GM23338 (cell line): ENCODE measurements around the gene RUNX3. TPM values are rescaled to one million over a fixed set of nuclear protein-coding genes. Genes with fewer than 3 reads are reported as not detected.

Experiments
- ATAC-seq: fragments of 200-7000 bp; cut with Tn5 transposase; 3 replicates; pipeline ENCODE4 v1.9.1; 2020
- DNase-seq: peaks from one replicate; pipeline ENCODE4 v3.0.0-alpha.2; 2015; ENCODE audit warnings: low spot score
- H2AFZ ChIP-seq: fragments of 200-600 bp; sonication (generic); 2 replicates; pipeline ENCODE4 v1.8.0; 2016; ENCODE audit warnings: antibody characterized with exemption, mild to moderate bottlenecking, moderate library complexity
- H3F3A ChIP-seq: fragments of 200-600 bp; sonication (generic); replicated peaks from 2 replicates; pipeline ENCODE4 v1.8.0; 2017; ENCODE audit warnings: antibody characterized with exemption, mixed run types, low read depth
- H3K27ac ChIP-seq: fragments of 200-600 bp; sonication (generic); 2 replicates; pipeline ENCODE4 v1.6.1; 2016; ENCODE audit warnings: low read depth
- H3K27me3 ChIP-seq: fragments of 200-600 bp; sonication (generic); 2 replicates; pipeline ENCODE4 v1.8.0; 2016; ENCODE audit warnings: mild to moderate bottlenecking, mixed run types, moderate library complexity; ENCODE audit not compliant: insufficient read depth
- H3K36me3 ChIP-seq: fragments of 200-600 bp; sonication (generic); 2 replicates; pipeline ENCODE4 v1.8.0; 2016; ENCODE audit warnings: mild to moderate bottlenecking; ENCODE audit not compliant: insufficient read depth
- H3K4me1 ChIP-seq: fragments of 200-600 bp; sonication (generic); 2 replicates; pipeline ENCODE4 v1.8.0; 2016; ENCODE audit warnings: mild to moderate bottlenecking, moderate library complexity; ENCODE audit not compliant: insufficient read depth
- H3K4me2 ChIP-seq: fragments of 200-600 bp; sonication (generic); 2 replicates; pipeline ENCODE4 v1.7.1; 2017; ENCODE audit warnings: mixed run types
- H3K4me3 ChIP-seq: fragments of 200-600 bp; sonication (generic); 2 replicates; pipeline ENCODE4 v1.6.1; 2016; ENCODE audit warnings: mixed run types
- H3K79me2 ChIP-seq: fragments of 200-600 bp; sonication (generic); replicated peaks from 2 replicates; pipeline ENCODE4 v1.8.0; 2017; ENCODE audit warnings: mild to moderate bottlenecking; ENCODE audit not compliant: insufficient read depth
- H3K9me2 ChIP-seq: fragments of 200-600 bp; sonication (generic); 2 replicates; pipeline ENCODE4 v1.8.0; 2017; ENCODE audit not compliant: insufficient read depth
- H4K20me1 ChIP-seq: fragments of 200-600 bp; sonication (generic); replicated peaks from 2 replicates; pipeline ENCODE4 v1.8.0; 2017; ENCODE audit warnings: mild to moderate bottlenecking; ENCODE audit not compliant: insufficient read depth
- H3K27ac Mint-ChIP-seq: 2 replicates; pipeline ENCODE4 v1.8.0; 2020; ENCODE audit warnings: inconsistent platforms, mild to moderate bottlenecking, moderate library complexity, mixed read lengths
- H3K27me3 Mint-ChIP-seq: 3 replicates; pipeline ENCODE4 v1.8.0; 2022; ENCODE audit warnings: low read depth, mild to moderate bottlenecking, moderate library complexity, mixed read lengths, inconsistent platforms; ENCODE audit not compliant: insufficient read depth, poor library complexity
- H3K36me3 Mint-ChIP-seq: 3 replicates; pipeline ENCODE4 v1.8.0; 2021; ENCODE audit warnings: low read depth, mild to moderate bottlenecking, inconsistent platforms, moderate library complexity, mixed read lengths
- H3K4me1 Mint-ChIP-seq: 3 replicates; pipeline ENCODE4 v1.8.0; 2020; ENCODE audit warnings: mild to moderate bottlenecking, inconsistent platforms, mixed read lengths
- H3K4me3 Mint-ChIP-seq: 3 replicates; pipeline ENCODE4 v1.8.0; 2021; ENCODE audit warnings: moderate library complexity, mild to moderate bottlenecking, inconsistent platforms, mixed read lengths
- H3K9me3 Mint-ChIP-seq: 3 replicates; pipeline ENCODE4 v1.8.0; 2020; ENCODE audit warnings: moderate library complexity, mild to moderate bottlenecking, inconsistent platforms, mixed read lengths
- CREB1 ChIP-seq: fragments of 250-450 bp; sonication (Bioruptor Pico); IDR thresholded peaks from 2 replicates; pipeline ENCODE4 v1.5.0; 2020; ENCODE audit warnings: low read depth, mild to moderate bottlenecking, moderate library complexity
- EZH2 ChIP-seq: fragments of 200-600 bp; sonication (generic); IDR thresholded peaks from one replicate; pipeline ENCODE4 v1.8.0; 2017; ENCODE audit warnings: antibody characterized with exemption, mild to moderate bottlenecking, low read depth; ENCODE audit not compliant: unreplicated experiment
- EZH2phosphoT487 ChIP-seq: fragments of 200-600 bp; sonication (generic); IDR thresholded peaks from one replicate; pipeline ENCODE4 v1.8.1; 2018; ENCODE audit warnings: antibody characterized with exemption; ENCODE audit not compliant: unreplicated experiment
- JUNB ChIP-seq: IDR thresholded peaks from one replicate; pipeline ENCODE4 v1.6.1; 2016; ENCODE audit warnings: antibody characterized with exemption; ENCODE audit not compliant: unreplicated experiment
- NANOG ChIP-seq: IDR thresholded peaks from 2 replicates; pipeline ENCODE4 v1.6.1; 2016; ENCODE audit warnings: antibody characterized with exemption, borderline replicate concordance
- POLR2AphosphoS5 ChIP-seq: IDR thresholded peaks from 2 replicates; pipeline ENCODE4 v1.6.1; 2016; ENCODE audit warnings: antibody characterized with exemption, low read depth
- STAT1 ChIP-seq: IDR thresholded peaks from one replicate; pipeline ENCODE4 v1.6.1; 2016; ENCODE audit warnings: antibody characterized with exemption; ENCODE audit not compliant: unreplicated experiment
- ZNF114 ChIP-seq: fragments of 250-450 bp; sonication (Bioruptor Pico); IDR thresholded peaks from 2 replicates; pipeline ENCODE4 v1.5.0; 2020; ENCODE audit warnings: mild to moderate bottlenecking, moderate library complexity
- ZNF331 ChIP-seq: fragments of 250-450 bp; sonication (Bioruptor Pico); IDR thresholded peaks from 2 replicates; pipeline ENCODE4 v1.5.0; 2020; ENCODE audit warnings: low read depth, mild to moderate bottlenecking, moderate library complexity
- polyA plus RNA-seq: library from polyadenylated mRNA; unstranded; fragments of >200 nt; fragmentation: Nextera tagmentation; extraction: Ambion mirVana; gene quantifications from 2 replicates; pipeline ENCODE4 v1.2.1, GENCODE V29; 2016
- total RNA-seq: library from RNA; depleted of rRNA; stranded (reverse); fragments of >200 nt; shearing (Covaris generic); gene quantifications from 2 replicates; pipeline ENCODE4 v1.2.3, GENCODE V29; 2014
- TF ChIP-seq, protein P1 (sequence below), 2 experiments: fragments of 200-600 bp in 1 of 2; sonication (generic) in 1 of 2; conservative IDR thresholded peaks; 2 replicates each; pipeline versions ENCODE4 v1.5.1 to v1.6.1; 2016 to 2017; ENCODE audit warnings: antibody characterized with exemption in 2 of 2, low read depth in 2 of 2, mild to moderate bottlenecking in 2 of 2, moderate library complexity in 1 of 2
- TF ChIP-seq, protein P2 (sequence below): IDR thresholded peaks from 2 replicates; pipeline ENCODE4 v1.6.1; 2016; ENCODE audit warnings: antibody characterized with exemption
- TF ChIP-seq, protein P3 (sequence below): fragments of 250-450 bp; sonication (Bioruptor Pico); IDR thresholded peaks from 2 replicates; pipeline ENCODE4 v1.5.0; 2020; ENCODE audit warnings: mild to moderate bottlenecking, moderate library complexity
- TF ChIP-seq, protein P4 (sequence below): IDR thresholded peaks from one replicate; pipeline ENCODE4 v1.6.1; 2018; ENCODE audit warnings: antibody characterized with exemption; ENCODE audit not compliant: unreplicated experiment

The RUNX3 gene
- total and polyA plus RNA-seq, 2 experiments from 2014 or later, result 0.23 to 0.73 TPM

DNA sequence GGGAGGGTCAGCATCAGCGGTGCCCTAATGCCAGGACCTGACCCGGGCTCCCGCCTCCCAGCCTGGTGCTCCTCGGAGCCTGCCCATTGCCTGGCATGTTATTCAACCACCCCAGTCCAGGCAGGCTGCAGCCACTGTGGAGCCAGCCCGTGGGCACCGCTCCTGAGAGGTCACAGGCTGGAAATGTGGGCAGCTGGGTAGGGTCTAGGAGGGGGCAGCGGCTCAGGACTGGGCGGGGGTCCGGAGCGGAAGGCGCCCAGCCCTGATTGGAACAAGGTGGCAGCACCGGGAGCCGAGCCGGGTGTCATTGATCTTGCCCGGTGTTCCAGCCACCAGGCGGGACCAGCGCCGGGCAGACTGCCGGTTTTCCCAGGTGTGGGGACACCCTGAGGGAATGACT is 12.7 kb upstream of the RUNX3 start:
- no peaks in the 10 kb centered on the region for H3K9me2 ChIP-seq
- H3K4me3 Mint-ChIP-seq, result no peak overlapping the region
- no peak overlapping the region for H3K27ac Mint-ChIP-seq
- DNase-seq, result no peak
- no peak for TF ChIP-seq STAT1
- TF ChIP-seq, protein P1, sequence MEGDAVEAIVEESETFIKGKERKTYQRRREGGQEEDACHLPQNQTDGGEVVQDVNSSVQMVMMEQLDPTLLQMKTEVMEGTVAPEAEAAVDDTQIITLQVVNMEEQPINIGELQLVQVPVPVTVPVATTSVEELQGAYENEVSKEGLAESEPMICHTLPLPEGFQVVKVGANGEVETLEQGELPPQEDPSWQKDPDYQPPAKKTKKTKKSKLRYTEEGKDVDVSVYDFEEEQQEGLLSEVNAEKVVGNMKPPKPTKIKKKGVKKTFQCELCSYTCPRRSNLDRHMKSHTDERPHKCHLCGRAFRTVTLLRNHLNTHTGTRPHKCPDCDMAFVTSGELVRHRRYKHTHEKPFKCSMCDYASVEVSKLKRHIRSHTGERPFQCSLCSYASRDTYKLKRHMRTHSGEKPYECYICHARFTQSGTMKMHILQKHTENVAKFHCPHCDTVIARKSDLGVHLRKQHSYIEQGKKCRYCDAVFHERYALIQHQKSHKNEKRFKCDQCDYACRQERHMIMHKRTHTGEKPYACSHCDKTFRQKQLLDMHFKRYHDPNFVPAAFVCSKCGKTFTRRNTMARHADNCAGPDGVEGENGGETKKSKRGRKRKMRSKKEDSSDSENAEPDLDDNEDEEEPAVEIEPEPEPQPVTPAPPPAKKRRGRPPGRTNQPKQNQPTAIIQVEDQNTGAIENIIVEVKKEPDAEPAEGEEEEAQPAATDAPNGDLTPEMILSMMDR (conservative IDR thresholded peaks at IDR 0.05; ENCODE audit: low read depth in 2 of 2), result no peak
- no peak for TF ChIP-seq EZH2phosphoT487
- TF ChIP-seq, protein P2, sequence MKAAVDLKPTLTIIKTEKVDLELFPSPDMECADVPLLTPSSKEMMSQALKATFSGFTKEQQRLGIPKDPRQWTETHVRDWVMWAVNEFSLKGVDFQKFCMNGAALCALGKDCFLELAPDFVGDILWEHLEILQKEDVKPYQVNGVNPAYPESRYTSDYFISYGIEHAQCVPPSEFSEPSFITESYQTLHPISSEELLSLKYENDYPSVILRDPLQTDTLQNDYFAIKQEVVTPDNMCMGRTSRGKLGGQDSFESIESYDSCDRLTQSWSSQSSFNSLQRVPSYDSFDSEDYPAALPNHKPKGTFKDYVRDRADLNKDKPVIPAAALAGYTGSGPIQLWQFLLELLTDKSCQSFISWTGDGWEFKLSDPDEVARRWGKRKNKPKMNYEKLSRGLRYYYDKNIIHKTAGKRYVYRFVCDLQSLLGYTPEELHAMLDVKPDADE, result no peak
- no peak for TF ChIP-seq NANOG
- TF ChIP-seq JUNB, result no peak
- no peak for TF ChIP-seq ZNF114
- TF ChIP-seq CREB1 (CRISPR knock-in tag), result no peak
- TF ChIP-seq, protein P3, sequence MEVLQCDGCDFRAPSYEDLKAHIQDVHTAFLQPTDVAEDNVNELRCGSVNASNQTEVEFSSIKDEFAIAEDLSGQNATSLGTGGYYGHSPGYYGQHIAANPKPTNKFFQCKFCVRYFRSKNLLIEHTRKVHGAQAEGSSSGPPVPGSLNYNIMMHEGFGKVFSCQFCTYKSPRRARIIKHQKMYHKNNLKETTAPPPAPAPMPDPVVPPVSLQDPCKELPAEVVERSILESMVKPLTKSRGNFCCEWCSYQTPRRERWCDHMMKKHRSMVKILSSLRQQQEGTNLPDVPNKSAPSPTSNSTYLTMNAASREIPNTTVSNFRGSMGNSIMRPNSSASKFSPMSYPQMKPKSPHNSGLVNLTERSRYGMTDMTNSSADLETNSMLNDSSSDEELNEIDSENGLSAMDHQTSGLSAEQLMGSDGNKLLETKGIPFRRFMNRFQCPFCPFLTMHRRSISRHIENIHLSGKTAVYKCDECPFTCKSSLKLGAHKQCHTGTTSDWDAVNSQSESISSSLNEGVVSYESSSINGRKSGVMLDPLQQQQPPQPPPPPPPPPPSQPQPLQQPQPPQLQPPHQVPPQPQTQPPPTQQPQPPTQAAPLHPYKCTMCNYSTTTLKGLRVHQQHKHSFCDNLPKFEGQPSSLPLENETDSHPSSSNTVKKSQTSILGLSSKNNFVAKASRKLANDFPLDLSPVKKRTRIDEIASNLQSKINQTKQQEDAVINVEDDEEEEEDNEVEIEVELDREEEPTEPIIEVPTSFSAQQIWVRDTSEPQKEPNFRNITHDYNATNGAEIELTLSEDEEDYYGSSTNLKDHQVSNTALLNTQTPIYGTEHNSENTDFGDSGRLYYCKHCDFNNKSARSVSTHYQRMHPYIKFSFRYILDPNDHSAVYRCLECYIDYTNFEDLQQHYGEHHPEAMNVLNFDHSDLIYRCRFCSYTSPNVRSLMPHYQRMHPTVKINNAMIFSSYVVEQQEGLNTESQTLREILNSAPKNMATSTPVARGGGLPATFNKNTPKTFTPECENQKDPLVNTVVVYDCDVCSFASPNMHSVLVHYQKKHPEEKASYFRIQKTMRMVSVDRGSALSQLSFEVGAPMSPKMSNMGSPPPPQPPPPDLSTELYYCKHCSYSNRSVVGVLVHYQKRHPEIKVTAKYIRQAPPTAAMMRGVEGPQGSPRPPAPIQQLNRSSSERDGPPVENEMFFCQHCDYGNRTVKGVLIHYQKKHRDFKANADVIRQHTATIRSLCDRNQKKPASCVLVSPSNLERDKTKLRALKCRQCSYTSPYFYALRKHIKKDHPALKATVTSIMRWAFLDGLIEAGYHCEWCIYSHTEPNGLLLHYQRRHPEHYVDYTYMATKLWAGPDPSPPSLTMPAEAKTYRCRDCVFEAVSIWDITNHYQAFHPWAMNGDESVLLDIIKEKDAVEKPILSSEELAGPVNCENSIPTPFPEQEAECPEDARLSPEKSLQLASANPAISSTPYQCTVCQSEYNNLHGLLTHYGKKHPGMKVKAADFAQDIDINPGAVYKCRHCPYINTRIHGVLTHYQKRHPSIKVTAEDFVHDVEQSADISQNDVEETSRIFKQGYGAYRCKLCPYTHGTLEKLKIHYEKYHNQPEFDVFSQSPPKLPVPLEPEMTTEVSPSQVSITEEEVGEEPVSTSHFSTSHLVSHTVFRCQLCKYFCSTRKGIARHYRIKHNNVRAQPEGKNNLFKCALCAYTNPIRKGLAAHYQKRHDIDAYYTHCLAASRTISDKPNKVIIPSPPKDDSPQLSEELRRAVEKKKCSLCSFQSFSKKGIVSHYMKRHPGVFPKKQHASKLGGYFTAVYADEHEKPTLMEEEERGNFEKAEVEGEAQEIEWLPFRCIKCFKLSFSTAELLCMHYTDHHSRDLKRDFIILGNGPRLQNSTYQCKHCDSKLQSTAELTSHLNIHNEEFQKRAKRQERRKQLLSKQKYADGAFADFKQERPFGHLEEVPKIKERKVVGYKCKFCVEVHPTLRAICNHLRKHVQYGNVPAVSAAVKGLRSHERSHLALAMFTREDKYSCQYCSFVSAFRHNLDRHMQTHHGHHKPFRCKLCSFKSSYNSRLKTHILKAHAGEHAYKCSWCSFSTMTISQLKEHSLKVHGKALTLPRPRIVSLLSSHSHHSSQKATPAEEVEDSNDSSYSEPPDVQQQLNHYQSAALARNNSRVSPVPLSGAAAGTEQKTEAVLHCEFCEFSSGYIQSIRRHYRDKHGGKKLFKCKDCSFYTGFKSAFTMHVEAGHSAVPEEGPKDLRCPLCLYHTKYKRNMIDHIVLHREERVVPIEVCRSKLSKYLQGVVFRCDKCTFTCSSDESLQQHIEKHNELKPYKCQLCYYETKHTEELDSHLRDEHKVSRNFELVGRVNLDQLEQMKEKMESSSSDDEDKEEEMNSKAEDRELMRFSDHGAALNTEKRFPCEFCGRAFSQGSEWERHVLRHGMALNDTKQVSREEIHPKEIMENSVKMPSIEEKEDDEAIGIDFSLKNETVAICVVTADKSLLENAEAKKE (CRISPR knock-in tag), result no peak
- TF ChIP-seq EZH2, result no peak
- TF ChIP-seq POLR2AphosphoS5, result no peak
- TF ChIP-seq, protein P4, sequence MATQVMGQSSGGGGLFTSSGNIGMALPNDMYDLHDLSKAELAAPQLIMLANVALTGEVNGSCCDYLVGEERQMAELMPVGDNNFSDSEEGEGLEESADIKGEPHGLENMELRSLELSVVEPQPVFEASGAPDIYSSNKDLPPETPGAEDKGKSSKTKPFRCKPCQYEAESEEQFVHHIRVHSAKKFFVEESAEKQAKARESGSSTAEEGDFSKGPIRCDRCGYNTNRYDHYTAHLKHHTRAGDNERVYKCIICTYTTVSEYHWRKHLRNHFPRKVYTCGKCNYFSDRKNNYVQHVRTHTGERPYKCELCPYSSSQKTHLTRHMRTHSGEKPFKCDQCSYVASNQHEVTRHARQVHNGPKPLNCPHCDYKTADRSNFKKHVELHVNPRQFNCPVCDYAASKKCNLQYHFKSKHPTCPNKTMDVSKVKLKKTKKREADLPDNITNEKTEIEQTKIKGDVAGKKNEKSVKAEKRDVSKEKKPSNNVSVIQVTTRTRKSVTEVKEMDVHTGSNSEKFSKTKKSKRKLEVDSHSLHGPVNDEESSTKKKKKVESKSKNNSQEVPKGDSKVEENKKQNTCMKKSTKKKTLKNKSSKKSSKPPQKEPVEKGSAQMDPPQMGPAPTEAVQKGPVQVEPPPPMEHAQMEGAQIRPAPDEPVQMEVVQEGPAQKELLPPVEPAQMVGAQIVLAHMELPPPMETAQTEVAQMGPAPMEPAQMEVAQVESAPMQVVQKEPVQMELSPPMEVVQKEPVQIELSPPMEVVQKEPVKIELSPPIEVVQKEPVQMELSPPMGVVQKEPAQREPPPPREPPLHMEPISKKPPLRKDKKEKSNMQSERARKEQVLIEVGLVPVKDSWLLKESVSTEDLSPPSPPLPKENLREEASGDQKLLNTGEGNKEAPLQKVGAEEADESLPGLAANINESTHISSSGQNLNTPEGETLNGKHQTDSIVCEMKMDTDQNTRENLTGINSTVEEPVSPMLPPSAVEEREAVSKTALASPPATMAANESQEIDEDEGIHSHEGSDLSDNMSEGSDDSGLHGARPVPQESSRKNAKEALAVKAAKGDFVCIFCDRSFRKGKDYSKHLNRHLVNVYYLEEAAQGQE, result no peak
- no peak for TF ChIP-seq ZNF331
- H3F3A ChIP-seq, result no peaks in the 10 kb centered on the region
- H3K36me3 ChIP-seq, result no peaks in the 10 kb centered on the region
- ATAC-seq, result no peak
- no peaks in the 10 kb centered on the region; the same call in 2 of the 3 replicates for H3K9me3 Mint-ChIP-seq
- H3K4me2 ChIP-seq, result no peak overlapping the region
- H3K79me2 ChIP-seq, result no peaks in the 10 kb centered on the region
- peaks cover 12% of the 10 kb centered on the region for H3K4me1 Mint-ChIP-seq
- peaks cover 7% of the 10 kb centered on the region; the same call in 1 of the 2 replicates for H3K4me1 ChIP-seq
- no peak overlapping the region for H2AFZ ChIP-seq
- no peak overlapping the region for H3K4me3 ChIP-seq
- H3K36me3 Mint-ChIP-seq, result no peaks in the 10 kb centered on the region
- H3K27me3 Mint-ChIP-seq, result peaks cover 3% of the 10 kb centered on the region
- H4K20me1 ChIP-seq, result no peaks in the 10 kb centered on the region
- H3K27ac ChIP-seq, result no peak overlapping the region
- H3K27me3 ChIP-seq, result no peaks in the 10 kb centered on the region
